ENCODE results near the gene ERMAP.

ERMAP gene

GRCh38 chr1:42816585-42817439 is at the start of gene ERMAP, which contains the start of gene SVBP:
TSS of gene ERMAP (plus strand) at chr1:42817122. CDS start at chr1:42830449, 13,327 bp downstream.
TSS of gene SVBP (minus strand) at chr1:42817397. CDS start at chr1:42816544, 853 bp downstream.
- peak; percentile 85 for DNase-seq

GRCh38 chr1:42767510-42768000 is 49.4 kb upstream of the ERMAP start:
- DNase-seq: no peak

GRCh38 chr1:42768172-42768571 is 48.8 kb upstream of the ERMAP start:
- DNase-seq: no peak

GRCh38 chr1:42769811-42770210 is 47.1 kb upstream of the ERMAP start:
- DNase-seq: no peak

- DNase-seq: no peak
Observed at GRCh38 chr1:42773420-42773819, 43.5 kb upstream of the ERMAP start.

- no peak for DNase-seq
Observed at GRCh38 chr1:42774928-42775526, 41.9 kb upstream of the ERMAP start.

GRCh38 chr1:42776502-42776901 is 40.4 kb upstream of the ERMAP start:
- DNase-seq: no peak

GRCh38 chr1:42777852-42778251 is 39.1 kb upstream of the ERMAP start:
- DNase-seq: no peak

GRCh38 chr1:42779725-42780124 is 37.2 kb upstream of the ERMAP start:
- no peak for DNase-seq

- no peak for DNase-seq
Observed at GRCh38 chr1:42780176-42780575, 36.7 kb upstream of the ERMAP start.

- no peak for DNase-seq
Observed at GRCh38 chr1:42783092-42783491, 33.8 kb upstream of the ERMAP start.

- no peak for DNase-seq
Observed at GRCh38 chr1:42784547-42784945, 32.4 kb upstream of the ERMAP start.

- no peak for DNase-seq
Observed at GRCh38 chr1:42784946-42785693, 31.8 kb upstream of the ERMAP start, which contains the start of gene TMEM269. TSS of gene TMEM269 (plus strand) at chr1:42784991. CDS start at chr1:42789894, 4,903 bp downstream.

- DNase-seq: no peak
Observed at GRCh38 chr1:42786097-42786496, 30.8 kb upstream of the ERMAP start.

GRCh38 chr1:42788021-42788420 is 28.9 kb upstream of the ERMAP start:
- no peak for DNase-seq

GRCh38 chr1:42793824-42794223 is 23.1 kb upstream of the ERMAP start:
- DNase-seq: no peak

- no peak for DNase-seq
Observed at GRCh38 chr1:42797414-42797813, 19.5 kb upstream of the ERMAP start.

GRCh38 chr1:42797979-42798378 is 18.9 kb upstream of the ERMAP start:
- DNase-seq: no peak

- DNase-seq: no peak
Observed at GRCh38 chr1:42801832-42802473, 15.0 kb upstream of the ERMAP start.

GRCh38 chr1:42806171-42806570 is 10.8 kb upstream of the ERMAP start:
- no peak for DNase-seq

GRCh38 chr1:42806593-42806992 is 10.3 kb upstream of the ERMAP start:
- DNase-seq: no peak

- no peak for DNase-seq
Observed at GRCh38 chr1:42807056-42807668, 9.8 kb upstream of the ERMAP start.

Data from NCI-H446 treated with DMSO at 0.1 percent for 48 hours (cell line).